Measurements from ENCODE around the gene TMEM201.

GRCh38 chr1:9599741-9600140 lies 11.0 kb downstream of the TMEM201 start:
- TF ChIP-seq ZFP37 (CRISPR knock-in tag; IDR thresholded peaks at IDR 0.05; ENCODE audit: borderline replicate concordance) (no peak), MXI1 (IDR thresholded peaks at IDR 0.05; ENCODE audit: borderline replicate concordance, low read depth, low read length) (no peak), JUN (CRISPR knock-in tag; IDR thresholded peaks at IDR 0.05) (no peak)
- TF ChIP-seq, protein P1, sequence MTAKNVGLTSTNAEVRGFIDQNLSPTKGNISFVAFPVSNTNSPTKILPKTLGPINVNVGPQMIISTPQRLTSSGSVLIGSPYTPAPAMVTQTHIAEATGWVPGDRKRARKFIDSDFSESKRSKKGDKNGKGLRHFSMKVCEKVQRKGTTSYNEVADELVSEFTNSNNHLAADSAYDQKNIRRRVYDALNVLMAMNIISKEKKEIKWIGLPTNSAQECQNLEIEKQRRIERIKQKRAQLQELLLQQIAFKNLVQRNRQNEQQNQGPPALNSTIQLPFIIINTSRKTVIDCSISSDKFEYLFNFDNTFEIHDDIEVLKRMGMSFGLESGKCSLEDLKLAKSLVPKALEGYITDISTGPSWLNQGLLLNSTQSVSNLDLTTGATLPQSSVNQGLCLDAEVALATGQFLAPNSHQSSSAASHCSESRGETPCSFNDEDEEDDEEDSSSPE (CRISPR knock-in tag; IDR thresholded peaks at IDR 0.05), result no peak
